Osteocyte (in vitro differentiated cells): ENCODE data around the gene CISH. TPM values are rescaled to one million over a fixed set of nuclear protein-coding genes. Genes with fewer than 3 reads are reported as not detected.
A peak's percentile ranks its signal among the peaks of the same experiment; 100 is the strongest.

ENCODE experiments used
- DNase-seq: peaks from one replicate; pipeline ENCODE4 v3.0.0; 2021; ENCODE audit warnings: mixed read lengths; ENCODE audit not compliant: unreplicated experiment; ENCODE audit errors: extremely low spot score
- H3K27ac Mint-ChIP-seq: one replicate; pipeline ENCODE4 v1.8.0; 2021; ENCODE audit warnings: mild to moderate bottlenecking, mixed read lengths; ENCODE audit not compliant: unreplicated experiment
- H3K27me3 Mint-ChIP-seq: one replicate; pipeline ENCODE4 v1.8.0; 2021; ENCODE audit warnings: mixed read lengths; ENCODE audit not compliant: unreplicated experiment
- H3K36me3 Mint-ChIP-seq: one replicate; pipeline ENCODE4 v1.8.0; 2021; ENCODE audit warnings: mixed read lengths; ENCODE audit not compliant: unreplicated experiment
- H3K4me1 Mint-ChIP-seq: one replicate; pipeline ENCODE4 v1.8.0; 2021; ENCODE audit warnings: mixed read lengths; ENCODE audit not compliant: unreplicated experiment
- H3K4me3 Mint-ChIP-seq: one replicate; pipeline ENCODE4 v1.8.0; 2021; ENCODE audit warnings: mild to moderate bottlenecking, moderate library complexity, mixed read lengths; ENCODE audit not compliant: unreplicated experiment
- H3K9me3 Mint-ChIP-seq: one replicate; pipeline ENCODE4 v1.8.0; 2021; ENCODE audit warnings: mixed read lengths; ENCODE audit not compliant: unreplicated experiment
- long read RNA-seq: library from polyadenylated mRNA; unstranded; transcript quantifications from one replicate; pipeline ENCODE4 v2.0.0, GENCODE V29; 2021
- total RNA-seq: library from RNA; stranded (reverse); gene quantifications from 2 replicates; pipeline ENCODE4 v1.2.1, GENCODE V29; 2021
- TF ChIP-seq, protein P1 (sequence below): fragments of 200-600 bp; sonication (generic); IDR thresholded peaks from 2 replicates; pipeline ENCODE4 v1.5.0; 2021; ENCODE audit warnings: antibody characterized with exemption, mild to moderate bottlenecking, moderate library complexity

CISH gene, protein sequence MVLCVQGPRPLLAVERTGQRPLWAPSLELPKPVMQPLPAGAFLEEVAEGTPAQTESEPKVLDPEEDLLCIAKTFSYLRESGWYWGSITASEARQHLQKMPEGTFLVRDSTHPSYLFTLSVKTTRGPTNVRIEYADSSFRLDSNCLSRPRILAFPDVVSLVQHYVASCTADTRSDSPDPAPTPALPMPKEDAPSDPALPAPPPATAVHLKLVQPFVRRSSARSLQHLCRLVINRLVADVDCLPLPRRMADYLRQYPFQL
- total RNA-seq, result 1.7 and 2.4 TPM in 2 replicates
- long read RNA-seq, partial matches to known transcripts, result 0 of 3 reads
- long read RNA-seq, other reads (novel, unspliced or antisense), result 0 of 3 reads

DNA sequence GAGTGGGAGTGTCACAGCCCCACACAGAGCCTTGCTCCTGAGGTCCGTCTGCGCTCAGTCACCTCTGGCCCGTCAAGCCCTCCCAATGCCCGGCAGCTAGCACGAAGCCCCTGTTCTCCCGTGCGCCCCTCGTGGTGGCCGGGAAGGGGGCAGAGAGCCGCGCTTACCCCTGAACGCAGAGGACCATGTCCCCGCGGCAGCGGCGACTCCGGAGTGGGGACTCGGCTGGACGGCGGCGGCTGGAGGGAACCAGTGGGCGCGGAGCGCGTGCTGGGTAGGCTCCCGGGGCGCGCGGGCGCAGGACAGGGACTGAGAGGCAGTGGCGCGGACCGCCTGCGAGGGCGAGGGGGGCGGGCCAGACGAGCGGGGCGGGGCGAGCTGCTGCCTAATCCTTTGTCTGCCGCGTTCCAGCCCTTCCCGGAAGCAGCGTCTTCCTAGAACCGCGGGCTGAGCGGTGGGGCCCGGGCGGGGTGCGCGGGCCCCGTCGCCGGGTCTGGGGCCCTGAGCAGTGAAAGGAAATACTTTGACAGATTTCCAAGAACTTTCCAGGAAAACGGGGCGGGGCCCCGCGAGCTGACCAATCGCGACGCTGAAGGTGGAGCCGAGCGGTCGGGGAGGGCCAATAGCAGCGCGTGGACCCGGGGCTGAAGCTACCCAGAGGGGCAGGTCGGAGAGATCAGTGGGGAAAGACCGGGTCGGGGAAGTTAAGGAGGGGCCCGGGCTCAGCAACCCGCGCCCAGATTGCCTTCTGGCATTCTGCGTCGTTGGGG, at the start of gene CISH:
Gene CISH (minus strand): TSS at position 311 of the 770 bp plus-strand sequence. CDS start 124 bp downstream, at position 187.
- Mint-ChIP-seq H3K27ac (peak within 1 kb of the TSS; percentile 43), H3K4me1 (peaks cover 22% of the 10 kb centered on the region)
- peak; percentile 96 for DNase-seq

DNA sequence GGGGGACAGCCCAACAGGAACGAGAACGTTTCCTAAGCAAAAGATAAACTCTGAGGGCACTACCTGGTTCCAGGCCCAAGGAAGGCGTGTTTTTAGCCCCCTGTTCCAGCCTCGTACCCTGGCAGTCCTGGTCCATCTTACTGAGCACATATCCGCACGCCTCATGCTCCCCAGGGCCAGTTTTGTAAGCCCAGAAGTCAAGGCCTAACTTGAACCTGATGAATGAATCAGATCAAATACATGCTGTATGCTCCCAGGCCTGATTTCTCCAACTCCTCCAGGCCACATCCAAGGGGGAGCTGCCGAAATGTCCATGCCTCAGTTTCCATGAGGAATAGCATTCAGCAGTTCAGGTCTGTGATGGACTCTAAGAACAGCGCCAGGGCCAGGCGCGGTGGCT, 48.8 kb upstream of the CISH start:
- DNase-seq, result no peak
- H3K4me1 Mint-ChIP-seq, result no peaks in the 10 kb centered on the region
- TF ChIP-seq, protein P1, sequence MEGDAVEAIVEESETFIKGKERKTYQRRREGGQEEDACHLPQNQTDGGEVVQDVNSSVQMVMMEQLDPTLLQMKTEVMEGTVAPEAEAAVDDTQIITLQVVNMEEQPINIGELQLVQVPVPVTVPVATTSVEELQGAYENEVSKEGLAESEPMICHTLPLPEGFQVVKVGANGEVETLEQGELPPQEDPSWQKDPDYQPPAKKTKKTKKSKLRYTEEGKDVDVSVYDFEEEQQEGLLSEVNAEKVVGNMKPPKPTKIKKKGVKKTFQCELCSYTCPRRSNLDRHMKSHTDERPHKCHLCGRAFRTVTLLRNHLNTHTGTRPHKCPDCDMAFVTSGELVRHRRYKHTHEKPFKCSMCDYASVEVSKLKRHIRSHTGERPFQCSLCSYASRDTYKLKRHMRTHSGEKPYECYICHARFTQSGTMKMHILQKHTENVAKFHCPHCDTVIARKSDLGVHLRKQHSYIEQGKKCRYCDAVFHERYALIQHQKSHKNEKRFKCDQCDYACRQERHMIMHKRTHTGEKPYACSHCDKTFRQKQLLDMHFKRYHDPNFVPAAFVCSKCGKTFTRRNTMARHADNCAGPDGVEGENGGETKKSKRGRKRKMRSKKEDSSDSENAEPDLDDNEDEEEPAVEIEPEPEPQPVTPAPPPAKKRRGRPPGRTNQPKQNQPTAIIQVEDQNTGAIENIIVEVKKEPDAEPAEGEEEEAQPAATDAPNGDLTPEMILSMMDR, result no peak
- H3K36me3 Mint-ChIP-seq, result no peaks in the 10 kb centered on the region
- no peak overlapping the region for H3K27ac Mint-ChIP-seq
- H3K27me3 Mint-ChIP-seq, result peaks cover 6% of the 10 kb centered on the region
- no peak overlapping the region for H3K4me3 Mint-ChIP-seq
- H3K9me3 Mint-ChIP-seq, result no peaks in the 10 kb centered on the region

More for the DNA sequence above, at the start of gene CISH:
- Mint-ChIP-seq H3K4me3 (peak within 1 kb of the TSS; percentile 82), H3K27me3 (no peaks in the 10 kb centered on the region), H3K36me3 (no peaks in the 10 kb centered on the region), H3K9me3 (no peaks in the 10 kb centered on the region)
- TF ChIP-seq, protein P1, result peak; percentile 61

DNA sequence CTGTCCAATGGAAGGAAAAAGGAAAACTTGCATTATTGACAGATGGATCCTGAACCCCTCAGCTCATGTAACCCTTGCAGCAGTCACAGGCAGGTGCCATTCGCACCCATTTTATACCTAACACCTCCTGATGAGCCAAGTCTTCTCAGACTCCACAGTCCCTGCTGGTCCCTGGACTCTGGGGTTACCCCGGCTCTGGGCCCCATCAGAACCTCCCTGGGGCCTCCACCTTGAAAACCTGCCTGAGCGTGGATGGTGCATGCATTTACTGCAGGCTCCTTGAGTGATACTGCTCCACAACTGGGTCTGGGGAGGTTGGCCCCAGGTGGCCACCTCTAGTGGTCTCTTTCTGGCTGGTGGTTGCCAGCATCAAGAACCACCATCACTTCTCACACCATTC, 47.3 kb upstream of the CISH start:
- H3K4me1 Mint-ChIP-seq, result no peaks in the 10 kb centered on the region
- DNase-seq, result no peak
- no peaks in the 10 kb centered on the region for H3K9me3 Mint-ChIP-seq
- no peak overlapping the region for H3K4me3 Mint-ChIP-seq
- H3K27me3 Mint-ChIP-seq, result no peaks in the 10 kb centered on the region
- no peak overlapping the region for H3K27ac Mint-ChIP-seq
- TF ChIP-seq, protein P1, result no peak
- H3K36me3 Mint-ChIP-seq, result no peaks in the 10 kb centered on the region

DNA sequence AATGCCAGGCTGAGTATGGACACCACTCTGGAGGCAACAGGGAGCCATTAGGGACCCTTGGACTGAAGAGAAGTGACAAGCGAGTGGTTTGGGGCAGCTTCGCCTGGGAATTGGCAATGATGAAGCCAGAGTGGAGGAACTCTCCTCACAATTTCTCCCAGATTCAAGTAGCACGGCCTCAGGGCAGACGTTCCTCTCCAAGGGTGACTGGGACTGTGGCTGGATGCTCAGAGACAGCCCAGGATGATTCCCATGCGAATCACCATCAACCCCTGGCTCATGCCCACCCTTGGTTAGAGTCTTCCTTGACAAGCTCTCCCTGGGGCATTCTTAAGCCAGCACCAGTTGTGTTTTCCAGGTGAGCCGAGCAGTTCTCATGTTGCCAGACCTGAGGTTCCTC, 46.8 kb upstream of the CISH start:
- Mint-ChIP-seq H3K9me3 (no peaks in the 10 kb centered on the region), H3K36me3 (no peaks in the 10 kb centered on the region), H3K27ac (no peak overlapping the region), H3K27me3 (no peaks in the 10 kb centered on the region), H3K4me1 (no peaks in the 10 kb centered on the region), H3K4me3 (no peak overlapping the region)
- no peak for DNase-seq
- TF ChIP-seq, protein P1, result no peak

DNA sequence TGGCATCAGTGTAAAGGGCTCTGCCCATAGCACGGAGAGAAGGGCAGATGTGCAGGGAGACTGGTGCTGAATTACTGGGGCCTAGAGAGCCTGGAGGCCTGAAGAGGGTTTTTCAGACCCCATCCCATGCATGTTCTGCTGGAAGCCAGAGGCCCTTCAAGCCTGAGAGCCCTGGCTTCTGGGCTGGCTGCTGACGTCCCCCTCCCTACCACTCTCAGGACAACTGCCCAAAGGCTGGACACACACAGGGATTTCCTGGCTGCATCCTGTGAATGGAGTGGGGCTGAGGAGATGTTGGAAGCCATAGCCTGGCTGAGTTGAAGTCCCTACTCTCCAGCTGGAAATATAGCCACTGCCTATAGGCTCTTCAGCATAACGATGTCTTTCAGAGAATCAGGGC, 46.2 kb upstream of the CISH start:
- no peaks in the 10 kb centered on the region for H3K9me3 Mint-ChIP-seq
- H3K27ac Mint-ChIP-seq, result no peak overlapping the region
- no peak for DNase-seq
- H3K4me1 Mint-ChIP-seq, result no peaks in the 10 kb centered on the region
- H3K27me3 Mint-ChIP-seq, result no peaks in the 10 kb centered on the region
- H3K4me3 Mint-ChIP-seq, result no peak overlapping the region
- TF ChIP-seq, protein P1, result no peak
- H3K36me3 Mint-ChIP-seq, result no peaks in the 10 kb centered on the region
